ENCODE results near the gene COQ10B.
A peak's percentile ranks its signal among the peaks of the same experiment; 100 is the strongest.

DNA sequence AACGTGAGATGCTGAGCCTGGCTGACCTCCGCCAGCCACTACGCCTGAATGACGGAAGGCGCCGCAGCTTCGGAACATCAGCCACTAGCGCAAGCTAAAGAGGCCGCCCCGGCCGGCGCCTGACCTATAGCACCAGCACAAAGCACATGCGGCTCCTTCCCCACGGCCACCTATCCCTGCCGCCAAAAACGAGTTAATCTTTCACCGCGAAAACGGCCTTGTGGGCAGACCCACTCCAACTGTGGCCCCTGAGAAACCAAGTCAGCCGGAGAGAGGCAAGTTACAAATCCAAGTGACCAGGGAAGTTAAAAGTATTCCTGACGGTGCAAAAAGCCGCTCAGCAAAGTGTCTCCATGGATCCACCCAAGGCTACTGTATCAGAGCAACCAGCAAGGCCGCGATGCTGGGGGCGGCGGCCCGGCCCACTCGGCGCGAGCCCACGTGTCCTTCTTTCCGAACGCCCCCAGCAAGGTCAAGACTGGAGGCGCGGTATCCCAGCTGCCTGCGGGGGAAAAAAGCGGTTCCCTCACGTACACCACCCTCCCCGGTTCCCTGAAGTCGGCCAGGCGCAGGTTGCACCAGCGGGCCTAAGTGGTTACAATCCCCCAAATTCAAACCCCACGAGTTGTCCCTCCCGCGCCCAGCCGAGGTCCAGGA, 45.7 kb downstream of the COQ10B start:
- TF ChIP-seq, protein P1, sequence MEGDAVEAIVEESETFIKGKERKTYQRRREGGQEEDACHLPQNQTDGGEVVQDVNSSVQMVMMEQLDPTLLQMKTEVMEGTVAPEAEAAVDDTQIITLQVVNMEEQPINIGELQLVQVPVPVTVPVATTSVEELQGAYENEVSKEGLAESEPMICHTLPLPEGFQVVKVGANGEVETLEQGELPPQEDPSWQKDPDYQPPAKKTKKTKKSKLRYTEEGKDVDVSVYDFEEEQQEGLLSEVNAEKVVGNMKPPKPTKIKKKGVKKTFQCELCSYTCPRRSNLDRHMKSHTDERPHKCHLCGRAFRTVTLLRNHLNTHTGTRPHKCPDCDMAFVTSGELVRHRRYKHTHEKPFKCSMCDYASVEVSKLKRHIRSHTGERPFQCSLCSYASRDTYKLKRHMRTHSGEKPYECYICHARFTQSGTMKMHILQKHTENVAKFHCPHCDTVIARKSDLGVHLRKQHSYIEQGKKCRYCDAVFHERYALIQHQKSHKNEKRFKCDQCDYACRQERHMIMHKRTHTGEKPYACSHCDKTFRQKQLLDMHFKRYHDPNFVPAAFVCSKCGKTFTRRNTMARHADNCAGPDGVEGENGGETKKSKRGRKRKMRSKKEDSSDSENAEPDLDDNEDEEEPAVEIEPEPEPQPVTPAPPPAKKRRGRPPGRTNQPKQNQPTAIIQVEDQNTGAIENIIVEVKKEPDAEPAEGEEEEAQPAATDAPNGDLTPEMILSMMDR (IDR thresholded peaks at IDR 0.05): no peak
- TF ChIP-seq POLR2AphosphoS5 (IDR thresholded peaks at IDR 0.05): peak; percentile 21 to 51 (median 39)
- no peak for TF ChIP-seq EP300 (IDR thresholded peaks at IDR 0.05)
- TF ChIP-seq POLR2A (IDR thresholded peaks at IDR 0.05): no peak

Data from stomach (tissue), 4 donors.